GM12864 (cell line): ENCODE results near the gene CLNK.

Experiments
- DNase-seq: peaks from one replicate; pipeline ENCODE4 v3.0.0-alpha.2; 2011; ENCODE audit warnings: low read depth
- H3K4me3 ChIP-seq: 2 replicates; pipeline ENCODE4 v1.5.1; 2011; ENCODE audit warnings: mild to moderate bottlenecking, low read depth, low read length, control low read depth
- TF ChIP-seq, protein P1 (sequence below): IDR thresholded peaks from 2 replicates; pipeline ENCODE4 v1.5.1; 2011; ENCODE audit warnings: low read depth, mild to moderate bottlenecking, moderate library complexity, low read length, control low read depth, inconsistent platforms; ENCODE audit errors: missing control alignments

The CLNK gene

DNA sequence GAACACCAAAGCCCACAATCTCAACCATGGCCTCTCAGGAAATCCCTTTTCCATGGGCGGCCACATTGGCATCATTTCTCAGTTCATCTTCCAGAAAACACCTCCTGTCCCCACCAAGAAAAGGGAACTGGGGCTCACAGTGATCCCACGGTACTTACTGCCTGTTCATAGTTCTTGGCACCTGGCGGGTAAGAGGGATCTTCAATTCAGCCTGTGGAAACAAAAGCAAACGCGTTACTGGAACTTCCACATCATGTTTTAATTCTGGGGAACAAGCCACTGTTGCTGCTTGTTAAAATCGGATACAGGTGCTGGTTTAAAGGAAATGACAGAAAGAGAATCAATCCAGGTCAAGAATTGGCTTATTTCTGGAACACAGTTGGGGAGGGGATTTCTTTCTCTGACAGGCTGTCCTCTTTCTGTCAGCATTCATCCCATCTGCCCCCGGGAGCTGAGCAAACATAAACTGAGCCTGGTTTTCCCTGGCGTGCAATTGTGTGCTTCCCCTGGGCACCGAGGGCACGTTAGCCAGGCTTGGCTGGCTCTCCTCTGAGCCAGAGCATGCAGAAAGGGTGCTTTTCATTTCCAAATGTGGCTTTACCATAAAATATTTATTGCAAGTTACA is 16.8 kb downstream of the CLNK start:
- no peak for DNase-seq
- TF ChIP-seq, protein P1, sequence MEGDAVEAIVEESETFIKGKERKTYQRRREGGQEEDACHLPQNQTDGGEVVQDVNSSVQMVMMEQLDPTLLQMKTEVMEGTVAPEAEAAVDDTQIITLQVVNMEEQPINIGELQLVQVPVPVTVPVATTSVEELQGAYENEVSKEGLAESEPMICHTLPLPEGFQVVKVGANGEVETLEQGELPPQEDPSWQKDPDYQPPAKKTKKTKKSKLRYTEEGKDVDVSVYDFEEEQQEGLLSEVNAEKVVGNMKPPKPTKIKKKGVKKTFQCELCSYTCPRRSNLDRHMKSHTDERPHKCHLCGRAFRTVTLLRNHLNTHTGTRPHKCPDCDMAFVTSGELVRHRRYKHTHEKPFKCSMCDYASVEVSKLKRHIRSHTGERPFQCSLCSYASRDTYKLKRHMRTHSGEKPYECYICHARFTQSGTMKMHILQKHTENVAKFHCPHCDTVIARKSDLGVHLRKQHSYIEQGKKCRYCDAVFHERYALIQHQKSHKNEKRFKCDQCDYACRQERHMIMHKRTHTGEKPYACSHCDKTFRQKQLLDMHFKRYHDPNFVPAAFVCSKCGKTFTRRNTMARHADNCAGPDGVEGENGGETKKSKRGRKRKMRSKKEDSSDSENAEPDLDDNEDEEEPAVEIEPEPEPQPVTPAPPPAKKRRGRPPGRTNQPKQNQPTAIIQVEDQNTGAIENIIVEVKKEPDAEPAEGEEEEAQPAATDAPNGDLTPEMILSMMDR = no peak
- H3K4me3 ChIP-seq = no peak overlapping the region

DNA sequence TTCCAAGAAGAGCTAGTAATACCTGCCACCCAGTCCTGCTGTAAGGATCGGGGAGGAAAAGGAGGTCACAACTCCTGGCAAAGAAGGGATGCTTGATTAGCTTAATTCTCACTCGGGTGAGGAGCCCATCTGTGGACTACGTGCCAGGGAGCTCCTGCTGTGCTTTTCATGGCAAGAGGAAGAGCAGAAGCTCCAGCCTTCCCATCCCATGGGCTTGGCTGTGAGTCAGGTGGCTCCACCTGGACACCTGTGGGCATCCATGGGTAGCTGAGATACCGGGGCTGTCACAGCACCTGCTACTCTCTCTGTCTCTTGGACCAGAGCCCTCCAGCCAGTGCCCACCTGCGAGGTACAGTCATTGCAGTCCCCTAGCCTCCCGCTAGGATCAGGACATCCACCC is 18.0 kb downstream of the CLNK start:
- no peak overlapping the region for H3K4me3 ChIP-seq
- no peak for DNase-seq
- TF ChIP-seq, protein P1 = no peak

DNA sequence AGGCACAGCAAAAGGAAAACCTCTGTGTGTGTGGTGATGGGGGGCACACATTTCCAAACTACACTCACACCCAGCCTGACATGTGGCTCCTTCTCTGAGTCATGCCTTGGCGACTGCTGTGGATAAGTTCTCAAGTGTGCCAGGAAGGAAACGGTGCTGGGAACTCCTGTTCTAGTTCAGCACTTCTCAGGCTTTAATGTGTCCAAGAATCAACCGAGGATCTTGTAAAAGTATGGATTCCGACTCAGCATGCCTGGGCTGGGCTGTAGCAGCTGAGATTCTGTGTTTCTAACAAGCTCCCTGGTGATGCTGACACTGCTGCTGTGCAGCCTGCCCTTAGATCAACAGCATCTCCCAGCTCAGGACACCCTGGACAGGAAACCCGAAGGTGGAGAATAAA is 20.2 kb downstream of the CLNK start:
- no peak overlapping the region for H3K4me3 ChIP-seq
- TF ChIP-seq, protein P1 = no peak
- DNase-seq = no peak

DNA sequence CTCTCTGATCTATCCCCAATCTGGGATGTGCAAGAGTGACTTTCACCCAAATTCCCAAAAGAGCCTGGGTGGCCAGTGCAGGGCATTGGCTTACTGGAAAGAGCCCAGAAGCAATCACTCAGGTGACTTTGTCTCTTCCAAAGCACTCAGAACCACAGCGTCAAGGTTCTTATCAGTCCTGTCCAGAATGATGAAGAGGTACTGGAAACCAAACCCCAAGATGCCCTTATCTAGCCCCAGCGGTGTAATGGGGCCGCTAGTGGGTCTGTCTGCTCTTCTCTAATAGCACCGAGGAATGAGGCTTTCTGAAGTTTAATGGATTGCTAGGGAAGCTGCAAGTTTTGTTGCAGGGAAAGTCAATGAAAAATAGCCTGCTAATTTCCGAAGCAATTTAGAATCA is 21.6 kb downstream of the CLNK start:
- no peak overlapping the region for H3K4me3 ChIP-seq
- DNase-seq = no peak
- TF ChIP-seq, protein P1 = no peak

DNA sequence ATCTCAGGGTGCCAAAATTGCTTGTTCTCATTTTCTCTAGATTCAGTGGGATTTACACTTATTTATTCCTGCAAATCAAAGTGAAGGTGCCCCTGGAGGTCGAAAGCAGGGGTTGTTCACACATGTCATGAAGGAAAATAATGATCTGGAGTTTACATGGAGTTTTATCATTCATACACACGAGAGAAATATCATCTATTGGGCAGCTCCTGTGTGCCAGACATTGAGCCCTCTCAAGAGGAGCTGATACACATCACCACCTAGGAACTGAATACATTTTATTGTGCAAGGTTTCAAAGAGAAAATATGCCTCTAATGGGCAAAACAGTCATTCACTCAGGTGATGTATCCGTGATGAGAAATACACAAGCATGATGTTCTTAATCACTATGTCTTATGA is 23.5 kb downstream of the CLNK start:
- DNase-seq = no peak
- H3K4me3 ChIP-seq = no peak overlapping the region
- TF ChIP-seq, protein P1 = no peak

DNA sequence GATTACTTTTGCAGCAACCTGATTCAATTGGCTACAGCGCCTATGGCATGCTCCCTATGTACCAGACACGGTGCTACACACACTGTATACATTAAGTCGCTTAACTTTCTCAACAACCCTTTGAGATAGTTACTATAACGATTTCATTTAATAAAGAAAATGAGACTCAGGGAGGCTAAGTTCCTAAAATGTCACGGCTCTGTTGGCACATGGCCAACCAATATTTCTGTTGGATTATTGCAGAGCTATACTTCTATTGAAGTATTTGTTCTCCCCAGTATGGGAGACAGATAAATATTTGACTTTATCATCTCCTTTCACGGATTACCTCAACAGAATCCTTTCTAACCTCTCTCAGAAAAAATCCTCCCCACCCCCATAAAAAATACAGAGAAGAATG is 25.3 kb downstream of the CLNK start:
- H3K4me3 ChIP-seq = no peak overlapping the region
- DNase-seq = no peak
- TF ChIP-seq, protein P1 = no peak

DNA sequence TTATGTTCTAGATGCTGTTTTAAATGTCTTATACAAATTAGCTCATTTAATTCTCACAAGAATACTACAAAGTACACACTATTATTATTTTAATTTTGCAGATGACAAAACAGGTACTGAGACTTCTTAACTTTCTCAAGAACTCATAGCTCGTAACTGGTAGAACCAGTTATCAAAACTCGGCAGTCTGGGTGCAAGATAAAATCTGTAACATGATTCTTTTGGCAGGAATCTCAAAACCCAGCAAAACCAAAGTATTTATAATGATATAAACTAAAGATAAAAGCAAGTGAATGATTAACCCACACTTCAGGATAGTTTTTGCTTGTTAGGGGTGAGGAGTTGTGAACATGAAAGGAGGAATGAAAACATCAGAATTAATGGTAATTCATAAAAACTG is 27.6 kb downstream of the CLNK start:
- TF ChIP-seq, protein P1 = no peak
- H3K4me3 ChIP-seq = no peak overlapping the region
- no peak for DNase-seq
